ENCODE measurements around the gene PLP1. TPM values are rescaled to one million over a fixed set of nuclear protein-coding genes. Genes with fewer than 3 reads are reported as not detected.

PLP1 gene
- total and polyA plus RNA-seq, 9 of the 15 experiments (the other 6 are each of a cell fraction or from before 2014, with no cell fraction given), result not detected

DNA sequence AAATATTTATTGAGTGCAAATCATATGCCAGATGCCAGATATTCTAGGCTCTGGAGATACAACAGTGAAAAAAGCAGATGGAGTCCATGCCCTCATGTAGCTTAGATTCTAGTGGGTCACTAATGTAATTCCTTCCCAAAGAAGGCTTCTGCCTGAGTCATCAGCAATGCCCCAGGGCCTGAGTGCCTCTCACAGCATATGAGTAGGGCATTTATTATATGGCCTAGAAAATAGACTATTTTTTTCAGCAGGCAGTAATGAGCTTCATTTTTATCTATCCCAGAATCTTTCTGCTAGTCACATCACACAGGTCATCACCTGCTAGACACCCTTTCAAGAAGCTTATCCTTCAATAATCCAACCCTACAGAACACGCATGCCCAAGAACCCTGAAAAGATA is 43.6 kb upstream of the PLP1 start:
- ChIA-PET POLR2A (no interaction called here), CTCF (ENCODE audit: low intra/inter-chr PET ratio) (no interaction called here)
- no TSS peak for BruUV-seq (replicated peaks)
- DNase-seq (ENCODE audit: extremely low read depth in 1 of 4, low spot score in 3 of 4) (no peak), FAIRE-seq (no peak), ATAC-seq (no peak)
- intact Hi-C loops (cut with micrococcal nuclease) (no loop called here), in situ Hi-C loops (cut with MboI) (no loop called here)
- Histone ChIP-seq H3K36me3 (ENCODE audit: control insufficient read depth, insufficient read depth, low read length) (no peaks in the 10 kb centered on the region), H4K20me1 (replicated peaks; ENCODE audit: control insufficient read depth, insufficient read depth, low read length) (no peaks in the 10 kb centered on the region), H3K9me1 (ENCODE audit: control insufficient read depth, insufficient read depth, low read length) (no peaks in the 10 kb centered on the region), H3K4me1 (replicated peaks in 1 of 2; ENCODE audit: control insufficient read depth in 2 of 2, insufficient read depth in 2 of 2, low read length in 2 of 2) (no peaks in the 10 kb centered on the region), H3K79me2 (ENCODE audit: control insufficient read depth, insufficient read depth, low read length) (no peaks in the 10 kb centered on the region), H3K9ac (ENCODE audit: insufficient read depth in 1 of 2, low read depth in 2 of 2, low read length in 2 of 2) (no peak overlapping the region), H3K27ac (ENCODE audit: extremely low read depth, low read depth, low read length) (no peak overlapping the region), H3K4me3 (no peak overlapping the region), H3K27me3 (ENCODE audit: control insufficient read depth in 2 of 2, insufficient read depth in 2 of 2, low read length in 2 of 2) (peaks cover 0 to 23% of the 10 kb centered on the region in 2 experiments; a peak in 2 of 5 replicates), H2AFZ (ENCODE audit: low read depth, low read length) (no peak overlapping the region), H3K4me2 (ENCODE audit: insufficient read depth, low read length) (no peak overlapping the region), H3K9me3 (replicated peaks; ENCODE audit: control insufficient read depth, insufficient read depth, low read depth, low read length) (no peaks in the 10 kb centered on the region)
- TF ChIP-seq POLR2AphosphoS5 (IDR thresholded peaks at IDR 0.05; ENCODE audit: control insufficient read depth, insufficient read depth, low read depth, low read length) (no peak), HINFP (tag; conservative IDR thresholded peaks at IDR 0.05; ENCODE audit: low read depth) (no peak), TRIM24 (IDR thresholded peaks at IDR 0.05) (no peak), BRD9 (IDR thresholded peaks at IDR 0.05; ENCODE audit: low read depth, partially characterized antibody) (no peak), C11orf30 (IDR thresholded peaks at IDR 0.05; ENCODE audit: low read depth) (no peak), MAFF (IDR thresholded peaks at IDR 0.05; ENCODE audit: low read length) (no peak)
- TF ChIP-seq, protein P1, sequence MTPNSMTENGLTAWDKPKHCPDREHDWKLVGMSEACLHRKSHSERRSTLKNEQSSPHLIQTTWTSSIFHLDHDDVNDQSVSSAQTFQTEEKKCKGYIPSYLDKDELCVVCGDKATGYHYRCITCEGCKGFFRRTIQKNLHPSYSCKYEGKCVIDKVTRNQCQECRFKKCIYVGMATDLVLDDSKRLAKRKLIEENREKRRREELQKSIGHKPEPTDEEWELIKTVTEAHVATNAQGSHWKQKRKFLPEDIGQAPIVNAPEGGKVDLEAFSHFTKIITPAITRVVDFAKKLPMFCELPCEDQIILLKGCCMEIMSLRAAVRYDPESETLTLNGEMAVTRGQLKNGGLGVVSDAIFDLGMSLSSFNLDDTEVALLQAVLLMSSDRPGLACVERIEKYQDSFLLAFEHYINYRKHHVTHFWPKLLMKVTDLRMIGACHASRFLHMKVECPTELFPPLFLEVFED (CRISPR knock-in tag; conservative IDR thresholded peaks at IDR 0.05), result no peak
- 0% methylated on average over 1 of the region's 1 CpG for WGBS (ENCODE audit: insufficient coverage, low coverage, missing lambda C conversion rate)
